M059J (cell line): Measurements from ENCODE around the gene NRROS. TPM values are rescaled to one million over a fixed set of nuclear protein-coding genes. Genes with fewer than 3 reads are reported as not detected.

ENCODE experiments used
- DNase-seq: peaks from one replicate; pipeline ENCODE4 v3.0.0-alpha.2; 2012; ENCODE audit warnings: low read depth
- total RNA-seq: library from RNA; depleted of rRNA; stranded (reverse); fragments of >200 nt; shearing (Covaris generic); gene quantifications from 2 replicates; pipeline ENCODE4 v1.2.3, GENCODE V29; 2014; rRNA removed

The NRROS gene
- total RNA-seq, 1 experiment from 2014 or later, result 1.1 TPM

DNA sequence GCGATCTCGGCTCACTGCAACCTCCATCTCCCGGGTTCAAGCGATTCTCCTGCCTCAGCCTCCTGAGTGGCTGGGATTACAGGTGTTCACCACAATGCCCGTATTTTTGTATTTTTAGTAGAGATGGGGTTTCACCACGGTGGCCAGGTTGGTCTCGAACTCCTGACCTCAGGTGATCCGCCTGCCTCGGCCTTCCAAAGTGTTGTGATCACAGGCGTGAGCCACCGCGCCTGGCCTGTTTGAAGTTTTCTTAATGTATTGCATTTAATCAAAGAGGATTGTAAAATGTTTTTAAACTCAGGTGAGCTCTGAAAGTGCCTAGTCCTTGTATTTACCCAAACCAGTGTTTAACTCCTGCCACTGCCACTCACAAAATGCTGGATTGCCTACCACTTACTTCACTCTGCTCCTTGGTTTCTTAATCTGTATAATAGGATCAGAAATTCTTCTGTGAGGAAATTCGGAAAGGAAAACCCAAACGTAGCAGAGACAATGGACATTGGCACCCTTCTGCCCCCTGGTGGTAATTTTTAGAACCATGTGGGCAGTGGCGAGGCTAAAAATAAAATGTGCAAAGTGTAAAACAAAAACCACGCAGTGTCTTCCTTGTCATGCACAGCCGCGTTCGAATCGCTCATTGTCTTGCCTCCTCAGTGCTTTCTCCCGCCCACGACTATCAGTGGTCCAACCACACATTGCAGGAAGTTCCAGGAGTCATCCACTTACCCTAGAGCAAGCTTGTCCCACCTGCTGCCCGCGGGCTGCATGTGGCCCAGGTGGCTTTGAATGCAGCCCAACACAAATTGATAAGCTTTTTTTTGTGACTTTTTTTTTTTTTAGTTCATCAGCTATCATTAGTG is 45.3 kb downstream of the NRROS start:
- peak; percentile 67 for DNase-seq

DNA sequence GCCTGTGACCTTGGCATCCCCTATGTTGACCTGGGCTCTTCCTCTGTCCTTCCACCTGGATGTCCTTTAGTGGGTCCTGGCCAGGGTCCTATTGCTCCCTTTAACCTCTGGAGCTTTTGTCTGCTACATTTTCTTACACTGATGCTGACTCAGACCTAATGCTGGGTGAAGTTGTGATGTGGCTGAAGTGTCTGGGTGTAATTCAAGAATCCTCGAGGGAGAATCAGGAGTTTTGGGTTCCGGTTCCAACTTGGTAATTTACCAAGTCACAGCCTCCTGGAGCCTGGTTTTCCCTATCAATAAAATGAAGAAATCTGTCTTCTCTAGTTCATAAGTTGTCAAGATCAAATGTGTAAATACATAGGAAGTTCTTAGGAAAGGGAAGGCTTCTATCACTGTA is 46.9 kb downstream of the NRROS start:
- no peak for DNase-seq

- DNase-seq, result no peak
Observed at GRCh38 chr3:196688349-196688748, 48.9 kb downstream of the NRROS start.

- no peak for DNase-seq
Observed at GRCh38 chr3:196689941-196690660, 50.6 kb downstream of the NRROS start.

GRCh38 chr3:196691386-196691785 is 51.9 kb downstream of the NRROS start:
- no peak for DNase-seq

GRCh38 chr3:196694202-196694638 is 54.7 kb downstream of the NRROS start:
- peak; percentile 53 for DNase-seq

- DNase-seq, result no peak
Observed at GRCh38 chr3:196694941-196695848, 55.7 kb downstream of the NRROS start.

DNA sequence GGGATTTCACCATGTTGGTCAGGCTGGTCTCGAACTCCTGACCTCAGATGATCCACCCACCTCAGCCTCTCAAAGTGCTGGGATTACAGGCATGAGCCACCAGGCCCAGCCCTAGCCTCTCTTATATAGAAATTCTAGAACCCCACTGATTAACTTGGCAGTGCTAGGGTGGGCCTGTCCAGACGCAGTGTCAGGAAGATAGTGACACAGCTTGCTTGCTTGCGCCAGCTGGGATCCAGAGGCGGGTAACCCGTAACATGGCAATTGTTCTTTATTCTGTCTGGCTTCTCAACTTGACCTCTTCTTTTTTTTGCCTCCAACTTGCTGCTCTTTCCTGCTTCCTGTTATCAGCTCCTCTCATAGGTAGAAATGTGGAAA is 56.3 kb downstream of the NRROS start:
- DNase-seq, result no peak

DNA sequence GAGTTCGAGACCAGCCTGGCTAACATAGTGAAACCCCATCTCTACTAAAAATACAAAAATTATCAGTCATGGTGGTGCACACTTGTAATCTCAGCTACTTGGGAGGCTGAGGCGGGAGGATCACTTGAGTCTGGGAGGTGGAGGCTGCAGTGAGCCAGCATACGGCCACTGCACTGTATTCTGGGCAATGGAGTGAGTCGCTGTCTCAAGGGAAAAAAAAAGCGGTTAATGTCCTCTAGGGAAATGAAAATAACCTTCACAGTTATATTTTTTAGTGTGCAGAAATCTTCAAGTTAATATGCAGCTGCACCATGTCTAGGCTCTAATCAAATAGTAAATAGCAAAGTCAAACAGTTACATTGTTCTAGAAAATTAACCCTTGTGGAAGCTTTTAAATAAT is 57.8 kb downstream of the NRROS start:
- no peak for DNase-seq

DNA sequence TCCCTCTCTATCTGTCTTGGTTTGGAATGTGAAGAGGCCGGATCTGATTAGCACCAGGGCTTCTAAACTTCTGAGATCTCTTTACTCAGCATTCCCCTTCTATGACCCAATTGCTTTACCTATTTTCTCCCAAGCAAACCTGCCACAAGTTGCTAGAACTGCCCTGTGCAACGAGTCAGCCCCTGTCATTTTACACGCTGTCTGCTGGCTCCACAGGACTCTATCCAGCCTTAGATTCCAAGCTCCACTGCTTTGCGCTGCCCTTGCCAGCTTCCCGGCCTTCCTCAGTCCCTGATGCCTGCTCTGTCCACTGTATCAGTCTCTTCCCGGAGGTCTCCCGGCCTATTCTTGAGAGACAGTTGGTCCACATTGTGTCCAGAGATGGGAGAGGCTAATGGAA is 60.3 kb downstream of the NRROS start:
- DNase-seq, result no peak

DNA sequence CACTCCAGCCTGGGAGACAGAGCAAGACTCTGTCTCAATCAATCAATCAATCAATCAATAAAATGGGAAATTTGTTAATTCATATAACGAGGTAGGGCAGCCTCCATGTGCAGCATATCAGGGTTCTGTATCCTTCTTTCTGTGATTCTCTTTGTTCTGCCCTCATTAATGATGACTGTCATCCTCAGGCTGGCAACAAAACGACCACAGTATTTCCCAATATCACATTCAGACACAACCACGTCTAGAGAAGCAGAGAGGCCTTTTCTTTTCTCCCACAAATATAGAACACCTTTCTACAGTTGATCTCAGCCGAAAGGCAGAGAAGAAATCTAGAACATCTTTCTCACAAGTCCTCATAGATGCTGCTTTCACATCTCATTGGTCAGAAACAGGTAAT is 61.3 kb downstream of the NRROS start:
- no peak for DNase-seq

DNA sequence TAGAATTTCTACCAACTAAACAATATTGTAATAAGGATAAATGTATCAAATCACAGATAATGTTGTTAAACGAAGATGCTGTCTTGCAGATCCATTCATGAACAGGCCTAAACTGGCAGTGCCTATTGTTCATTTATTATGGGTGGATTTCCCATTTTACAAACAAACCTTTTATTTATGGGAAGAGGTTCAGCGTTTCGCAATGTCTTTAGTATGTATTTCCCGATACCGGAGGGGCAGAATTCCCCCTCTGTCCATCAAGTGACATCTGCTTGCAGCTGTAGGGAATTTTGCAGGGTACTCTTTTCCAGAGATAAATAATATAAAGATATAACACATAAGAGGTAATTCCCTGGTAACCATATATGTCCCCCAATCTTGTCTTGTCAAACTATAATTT is 66.8 kb downstream of the NRROS start:
- DNase-seq, result no peak

- DNase-seq, result no peak
Observed at GRCh38 chr3:196706731-196707130, 67.2 kb downstream of the NRROS start.

DNA sequence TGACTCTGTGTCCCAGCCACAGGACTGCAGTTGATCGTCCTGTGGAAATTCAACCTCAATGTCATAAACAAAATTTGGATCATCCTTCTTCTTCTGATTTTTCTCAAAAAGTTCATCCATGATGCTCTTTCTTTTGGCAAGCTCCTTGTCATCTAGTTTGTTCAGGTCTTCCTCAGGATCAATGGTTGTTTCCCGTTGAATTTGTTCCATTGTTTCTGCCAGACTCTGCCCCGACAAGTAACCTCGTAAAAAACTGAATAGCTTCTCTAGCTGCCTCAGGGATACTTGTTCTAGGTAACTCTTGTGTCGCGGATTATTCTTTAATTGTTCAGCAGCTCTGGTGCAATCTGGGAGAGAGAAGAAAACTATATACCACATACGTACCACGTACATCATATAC is 68.1 kb downstream of the NRROS start:
- no peak for DNase-seq

- DNase-seq, result no peak
Observed at GRCh38 chr3:196708467-196708866, 69.0 kb downstream of the NRROS start.

Other genes starting within 250 kb of the NRROS start
- 9.1 and 17.4 TPM in 2 replicates for gene UBXN7, start 207.3 kb upstream of the NRROS start, total RNA-seq
- gene RNF168, start 135.9 kb upstream of the NRROS start, total RNA-seq, result 16.5 and 22.8 TPM in 2 replicates
- 0.05 TPM in 1 of 2 replicates, not detected in the other for gene SMCO1, start 124.3 kb upstream of the NRROS start, total RNA-seq
- 10.4 and 16.2 TPM in 2 replicates for gene WDR53, start 71.1 kb upstream of the NRROS start, total RNA-seq
- gene FBXO45, start 71.0 kb upstream of the NRROS start, total RNA-seq, result 18.9 and 26.6 TPM in 2 replicates
- gene CEP19, start 72.6 kb downstream of the NRROS start, total RNA-seq, result 9.0 and 11.2 TPM in 2 replicates
- gene PIGX, start 72.7 kb downstream of the NRROS start, total RNA-seq, result 57.4 and 77.0 TPM in 2 replicates
- gene PAK2, start 100.2 kb downstream of the NRROS start, total RNA-seq, result 35.2 and 57.4 TPM in 2 replicates
- gene SENP5, start 228.2 kb downstream of the NRROS start, total RNA-seq, result 39.3 and 62.4 TPM in 2 replicates